Thyroid gland (tissue), 4 donors: ENCODE data around the gene CARS1.

Source experiments
- POLR2A ChIP-seq, 2 donors: fragments of 450-650 bp; IDR thresholded peaks; one replicate each; pipeline ENCODE4 v1.6.1; 2017; ENCODE audit warnings: antibody characterized with exemption in 2 of 2, mild to moderate bottlenecking in 2 of 2, moderate library complexity in 1 of 2
- TF ChIP-seq, protein P1 (sequence below), 6 experiments: fragments of 200-600 bp in 3 of 6; fragments of 450-650 bp in 3 of 6; sonication (generic) in 3 of 6; IDR thresholded peaks; one replicate each; pipeline ENCODE4 v1.5.1; 2016 to 2019; ENCODE audit warnings: antibody characterized with exemption in 6 of 6, mild to moderate bottlenecking in 2 of 6, inconsistent platforms in 1 of 6, moderate library complexity in 1 of 6

DNA sequence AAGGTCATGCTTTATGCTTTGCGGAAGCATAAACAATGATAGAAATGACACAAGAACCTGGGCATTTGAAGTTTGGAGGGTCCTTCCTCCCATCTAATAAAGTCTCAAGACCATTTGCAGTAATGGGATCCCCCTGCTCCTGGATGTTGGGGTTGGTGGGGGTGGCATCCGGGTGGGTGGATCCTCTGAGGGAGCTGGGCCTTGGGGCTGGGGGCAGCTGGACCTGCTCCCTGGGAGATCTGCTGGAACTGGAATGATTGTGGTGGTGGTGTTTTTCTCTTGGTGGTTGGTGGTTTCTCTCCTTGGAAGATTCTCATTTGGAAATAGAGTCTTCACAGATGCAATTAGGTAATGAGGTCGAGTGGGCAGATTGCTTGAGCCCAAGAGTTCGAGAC, 62.9 kb downstream of the CARS1 start:
- TF ChIP-seq, protein P1, sequence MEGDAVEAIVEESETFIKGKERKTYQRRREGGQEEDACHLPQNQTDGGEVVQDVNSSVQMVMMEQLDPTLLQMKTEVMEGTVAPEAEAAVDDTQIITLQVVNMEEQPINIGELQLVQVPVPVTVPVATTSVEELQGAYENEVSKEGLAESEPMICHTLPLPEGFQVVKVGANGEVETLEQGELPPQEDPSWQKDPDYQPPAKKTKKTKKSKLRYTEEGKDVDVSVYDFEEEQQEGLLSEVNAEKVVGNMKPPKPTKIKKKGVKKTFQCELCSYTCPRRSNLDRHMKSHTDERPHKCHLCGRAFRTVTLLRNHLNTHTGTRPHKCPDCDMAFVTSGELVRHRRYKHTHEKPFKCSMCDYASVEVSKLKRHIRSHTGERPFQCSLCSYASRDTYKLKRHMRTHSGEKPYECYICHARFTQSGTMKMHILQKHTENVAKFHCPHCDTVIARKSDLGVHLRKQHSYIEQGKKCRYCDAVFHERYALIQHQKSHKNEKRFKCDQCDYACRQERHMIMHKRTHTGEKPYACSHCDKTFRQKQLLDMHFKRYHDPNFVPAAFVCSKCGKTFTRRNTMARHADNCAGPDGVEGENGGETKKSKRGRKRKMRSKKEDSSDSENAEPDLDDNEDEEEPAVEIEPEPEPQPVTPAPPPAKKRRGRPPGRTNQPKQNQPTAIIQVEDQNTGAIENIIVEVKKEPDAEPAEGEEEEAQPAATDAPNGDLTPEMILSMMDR (IDR thresholded peaks at IDR 0.05), result no peak
- TF ChIP-seq POLR2A (IDR thresholded peaks at IDR 0.05), result no peak
